Myocyte (in vitro differentiated cells): ENCODE measurements around the gene DSCAM. TPM values are rescaled to one million over a fixed set of nuclear protein-coding genes. Genes with fewer than 3 reads are reported as not detected.

Source experiments
- DNase-seq: peaks from one replicate; pipeline ENCODE4 v3.0.0-alpha.2; 2012; ENCODE audit warnings: low read depth
- total RNA-seq: library from RNA; depleted of rRNA; stranded (reverse); fragments of >200 nt; gene quantifications from 2 replicates; pipeline ENCODE4 v1.2.3, GENCODE V29; 2014

DSCAM gene
- total RNA-seq, 1 donor from 2014 or later = not detected

DNA sequence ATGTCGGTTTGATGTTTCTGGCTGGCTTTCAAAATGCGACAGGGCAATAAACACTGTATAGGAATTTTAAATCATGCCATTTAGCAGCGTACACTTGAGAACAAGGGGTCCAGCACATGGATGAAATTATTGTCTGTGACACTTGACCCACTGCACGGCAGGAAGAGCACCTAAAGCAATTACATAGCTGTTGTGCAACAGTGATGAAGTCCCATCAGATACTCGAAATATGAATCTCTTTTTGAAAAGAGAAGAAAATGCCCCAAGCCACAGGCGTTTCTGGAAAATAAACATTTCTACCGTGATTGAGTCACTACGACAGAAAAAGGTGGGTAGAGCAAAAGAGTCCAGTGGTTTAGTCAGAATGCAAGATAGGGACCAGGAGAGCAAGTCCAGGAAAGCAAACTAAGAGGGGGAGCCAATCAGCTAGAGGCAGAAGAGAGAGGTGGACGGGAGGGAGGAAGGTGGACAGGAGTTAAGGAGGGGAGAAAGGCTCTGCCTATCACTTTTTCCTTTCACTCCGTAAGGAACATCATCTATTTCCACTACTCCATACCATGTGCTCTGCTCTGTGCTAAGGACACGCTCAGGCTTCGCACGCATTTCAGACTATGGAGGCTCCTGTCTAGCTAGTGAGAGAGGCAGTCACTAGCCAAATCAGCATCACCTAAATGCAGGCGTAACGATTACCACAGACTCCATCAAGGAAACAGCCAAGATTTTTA is 6.4 kb downstream of the DSCAM start:
- no peak for DNase-seq

DNA sequence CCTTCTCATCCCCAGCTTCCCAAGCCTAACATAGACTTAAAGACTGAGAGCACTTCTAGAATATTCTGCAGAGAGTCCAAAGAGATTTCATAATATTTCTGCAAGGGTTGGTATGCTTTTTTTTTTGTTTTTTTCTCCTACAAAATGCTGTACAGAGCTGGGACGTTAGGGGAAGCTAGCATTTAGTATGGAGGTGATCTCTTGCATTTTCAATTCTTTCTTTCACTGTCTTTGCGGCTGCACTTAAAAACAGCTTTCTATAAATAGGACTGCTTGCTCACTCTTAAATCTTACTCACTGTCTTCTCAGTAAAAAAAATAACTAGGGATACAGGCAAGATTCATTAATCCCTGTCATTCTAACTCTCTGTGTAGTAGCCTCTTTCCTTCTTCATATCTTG is 7.4 kb downstream of the DSCAM start:
- no peak for DNase-seq

DNA sequence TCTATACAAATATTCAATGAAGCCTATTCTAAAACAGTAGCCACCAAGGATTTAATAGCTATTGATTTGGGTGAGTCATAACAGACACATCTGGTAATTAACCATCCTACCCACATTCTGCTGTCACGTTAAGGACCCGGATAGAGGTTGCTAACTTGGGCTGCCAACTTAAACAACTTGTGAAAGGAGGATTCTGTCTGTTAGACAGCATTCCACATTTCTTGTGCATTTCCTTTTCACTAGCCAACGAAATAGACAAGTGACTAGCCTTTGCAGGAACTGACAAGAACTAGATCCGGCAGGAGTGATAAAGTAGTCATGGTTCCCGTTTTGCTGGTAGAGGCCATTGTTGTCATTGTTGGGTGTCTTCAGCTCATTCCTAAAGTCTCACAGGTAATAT is 9.5 kb downstream of the DSCAM start:
- DNase-seq = no peak

DNA sequence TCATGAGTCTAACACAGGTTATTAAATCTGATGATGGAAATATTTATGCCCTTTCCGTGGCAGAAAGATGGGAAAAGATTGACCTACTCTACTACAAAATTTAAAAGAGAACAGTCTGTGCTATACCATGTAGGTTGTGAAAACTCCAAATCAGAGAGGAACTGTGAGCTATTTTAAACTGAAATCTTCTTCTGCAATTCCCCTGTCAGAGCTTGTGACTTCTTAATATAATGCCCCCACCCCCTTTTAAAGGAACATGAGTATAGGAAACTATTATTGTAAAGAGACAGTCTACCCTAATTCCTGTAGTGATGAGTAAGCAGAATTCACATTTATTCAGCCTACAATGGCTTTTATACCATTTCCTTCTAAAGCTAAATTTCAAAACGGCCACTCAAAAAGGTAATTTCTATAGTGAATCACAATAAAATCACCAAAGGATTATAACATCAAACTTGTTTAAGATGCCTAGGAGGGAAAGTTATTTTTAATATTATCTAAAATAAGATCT is 11.7 kb downstream of the DSCAM start:
- no peak for DNase-seq

DNA sequence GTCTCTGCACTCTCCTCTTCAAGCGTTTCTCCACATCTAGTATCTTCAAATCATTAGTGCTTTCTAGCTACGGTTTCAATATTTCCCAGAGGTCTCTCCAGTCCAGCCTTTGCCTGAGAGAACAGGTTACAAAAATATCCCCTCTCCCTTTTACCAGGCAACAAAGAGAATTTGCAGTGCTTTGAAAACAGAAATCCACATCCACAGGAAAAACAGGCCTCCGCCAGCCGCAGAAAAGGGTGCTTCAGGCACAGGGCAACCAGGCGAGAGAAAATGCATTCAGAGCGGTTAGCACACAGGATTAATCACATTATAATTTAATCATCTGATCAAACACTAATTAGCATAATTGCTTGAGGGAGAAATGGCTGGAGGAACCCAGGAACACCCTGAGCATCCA is 13.8 kb downstream of the DSCAM start:
- DNase-seq = no peak

DNA sequence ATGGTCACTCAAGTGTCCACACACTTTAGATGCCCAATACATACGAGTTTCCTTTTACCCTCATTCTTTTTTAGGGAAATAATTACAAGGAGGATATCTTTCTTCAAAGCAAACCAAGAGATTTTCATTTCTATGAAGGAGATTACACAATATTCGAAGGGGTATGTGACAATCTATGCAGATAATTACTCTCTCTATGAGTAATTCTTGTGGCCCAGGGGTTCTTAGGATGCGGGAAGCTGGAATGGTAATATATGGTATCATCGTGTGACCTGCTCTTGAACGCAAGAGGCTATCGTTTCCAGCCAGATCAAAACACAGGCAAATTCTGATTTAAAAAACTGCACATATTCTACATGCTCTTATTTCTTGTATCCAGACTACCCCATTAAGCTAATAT is 14.6 kb downstream of the DSCAM start:
- no peak for DNase-seq

DNA sequence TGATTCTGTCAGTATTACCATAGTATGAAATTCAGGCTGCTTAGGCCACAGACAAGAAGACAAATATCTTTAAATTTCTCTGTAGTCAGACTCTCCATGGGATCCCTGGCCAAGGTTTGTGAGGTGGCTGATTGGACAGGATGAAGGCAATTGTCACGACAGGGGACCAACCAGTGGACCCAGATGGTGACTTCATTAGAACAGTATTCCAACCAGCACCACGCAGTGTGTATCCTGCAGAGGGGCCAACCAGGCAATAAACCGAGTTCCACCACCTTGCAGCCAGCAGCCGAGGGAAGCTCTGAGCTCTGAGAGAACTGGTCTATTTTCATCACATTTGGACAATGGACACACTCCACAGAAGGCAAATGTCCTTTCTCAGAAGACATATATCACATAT is 16.1 kb downstream of the DSCAM start:
- DNase-seq = no peak

DNA sequence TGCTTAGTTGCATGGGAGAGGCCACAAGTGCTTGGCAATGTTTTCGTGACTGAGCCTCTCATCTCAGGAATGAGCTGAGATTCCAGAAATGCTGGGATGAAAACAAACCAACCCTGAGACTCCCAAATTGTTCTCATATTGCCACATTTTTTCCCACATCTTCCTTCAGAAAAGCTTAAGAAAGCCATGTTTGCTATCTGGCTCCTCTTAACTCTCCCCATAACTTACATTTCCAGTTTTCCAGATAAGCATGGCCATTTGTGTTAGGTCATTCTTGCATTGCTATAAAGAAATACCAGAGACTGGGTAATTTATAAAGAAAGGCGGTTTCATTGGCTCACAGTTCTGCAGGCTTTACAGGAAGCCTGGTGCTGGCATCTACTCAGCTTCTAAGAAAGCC is 17.2 kb downstream of the DSCAM start:
- DNase-seq = no peak

DNA sequence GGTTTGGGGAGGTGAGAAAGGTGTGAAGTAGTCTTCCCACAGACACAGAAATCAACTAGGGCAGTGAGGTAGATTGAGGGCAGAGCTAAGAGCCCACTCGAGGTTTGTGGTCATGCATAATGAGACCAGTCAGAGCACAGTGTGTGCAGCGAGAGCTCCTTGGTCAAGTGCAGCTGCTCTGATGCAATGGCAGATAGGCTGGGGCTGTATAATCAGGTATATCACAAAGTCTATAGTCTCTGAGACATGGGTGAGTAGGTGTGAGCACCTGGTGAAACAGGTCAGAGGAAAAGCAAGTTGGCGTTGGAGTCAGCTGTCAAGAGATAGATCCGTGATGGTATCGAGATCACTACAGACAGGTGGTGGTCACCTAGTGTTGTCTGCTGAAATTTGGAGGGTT is 17.6 kb downstream of the DSCAM start:
- no peak for DNase-seq

DNA sequence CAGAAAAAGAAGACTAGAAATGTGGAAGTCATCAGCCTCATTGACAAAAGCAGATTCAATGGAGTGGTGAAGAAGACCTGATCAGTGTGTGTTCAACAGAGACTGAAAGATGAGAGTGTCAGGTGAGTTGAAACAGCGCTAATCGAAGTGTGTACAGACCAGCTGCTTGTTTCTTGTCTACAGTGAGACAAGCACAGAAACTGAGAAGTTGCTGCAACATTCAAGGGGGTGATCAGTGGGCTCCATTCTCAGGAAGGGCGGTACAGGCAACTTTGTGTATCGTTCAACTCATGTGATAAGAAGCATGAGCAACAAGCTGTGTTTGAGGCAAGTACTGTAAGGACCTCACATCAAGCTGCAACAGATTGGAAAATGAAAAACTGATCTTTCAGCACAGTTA is 19.4 kb downstream of the DSCAM start:
- no peak for DNase-seq

DNA sequence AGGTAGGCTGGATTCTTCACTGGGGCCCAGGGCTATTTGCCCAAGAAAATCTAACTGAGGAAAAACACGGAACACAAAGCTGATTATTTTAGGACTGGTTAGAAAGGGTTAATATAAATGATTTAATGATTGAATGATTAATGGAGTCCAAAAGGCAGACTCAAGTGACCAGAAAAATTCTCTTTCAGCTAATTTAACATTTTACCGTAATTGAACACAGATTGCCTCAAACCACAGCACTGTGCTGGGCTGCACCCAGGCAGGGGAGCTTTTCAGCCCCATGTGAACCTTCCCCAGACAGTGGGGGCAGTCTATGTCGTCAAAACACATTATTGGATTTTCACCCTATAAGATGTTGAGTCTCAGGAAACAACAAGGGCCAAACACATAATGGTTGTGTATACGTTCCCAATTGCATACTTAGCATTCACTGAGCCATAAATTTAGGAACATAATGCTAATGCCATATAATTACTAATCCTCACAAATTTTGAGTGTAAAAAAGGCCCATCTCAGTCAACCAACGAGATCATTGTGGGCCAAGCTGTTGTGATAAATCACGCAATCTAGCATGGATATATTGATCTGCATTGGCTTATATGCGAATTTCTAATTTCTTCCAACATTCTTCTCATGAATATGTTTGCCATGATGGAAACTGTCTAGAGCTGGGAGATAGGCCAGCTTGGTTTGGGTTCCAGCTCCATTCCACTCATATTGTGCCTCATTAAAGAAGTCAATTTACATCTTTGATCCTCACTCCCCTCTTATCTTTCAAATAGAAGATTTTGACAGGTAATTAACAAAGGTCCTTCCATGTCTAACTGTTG is 27.7 kb downstream of the DSCAM start:
- no peak for DNase-seq

DNA sequence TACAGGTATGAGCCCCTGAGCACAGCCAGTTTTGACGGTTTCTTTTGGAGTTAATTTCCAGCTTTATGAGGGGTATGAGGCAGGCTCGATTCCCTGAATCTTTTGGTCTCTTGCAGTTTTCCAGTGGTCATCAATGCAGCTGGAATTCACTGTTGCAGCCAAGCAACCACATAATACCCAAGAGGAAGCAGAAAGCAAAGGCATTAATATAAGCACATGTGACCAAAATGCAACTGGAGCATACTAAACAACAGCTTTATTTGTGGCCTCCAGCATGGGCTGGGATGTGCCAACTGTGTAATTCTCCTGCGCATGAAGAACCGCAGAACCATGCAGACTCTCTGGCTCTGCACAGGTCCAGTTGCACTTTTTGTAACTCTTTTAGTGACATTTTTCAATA is 33.0 kb downstream of the DSCAM start:
- no peak for DNase-seq

DNA sequence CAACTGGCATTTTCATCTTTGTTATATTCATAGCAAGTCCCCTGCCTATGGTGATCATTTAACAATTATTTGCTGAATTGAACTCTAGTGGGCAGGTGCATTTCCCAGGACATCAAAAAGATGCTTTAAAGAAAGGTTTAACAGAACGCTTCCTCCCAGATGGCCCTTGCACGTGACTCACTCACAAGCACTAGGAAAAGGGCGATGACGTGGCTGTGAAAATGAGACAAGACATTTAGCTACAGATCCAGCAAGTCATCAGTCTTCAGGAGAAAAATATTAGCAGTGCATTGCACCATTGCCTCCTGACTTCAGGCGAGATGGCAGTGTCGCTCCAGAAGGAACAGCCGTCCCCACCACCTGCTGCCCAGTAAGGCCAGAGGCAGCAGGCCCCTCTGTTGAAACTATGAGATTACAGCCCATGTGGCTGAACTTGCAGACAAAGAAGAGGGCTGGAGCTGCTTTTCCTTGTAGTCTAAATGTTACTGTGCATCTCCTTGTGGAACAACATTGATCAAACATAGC is 37.2 kb downstream of the DSCAM start:
- DNase-seq = no peak

DNA sequence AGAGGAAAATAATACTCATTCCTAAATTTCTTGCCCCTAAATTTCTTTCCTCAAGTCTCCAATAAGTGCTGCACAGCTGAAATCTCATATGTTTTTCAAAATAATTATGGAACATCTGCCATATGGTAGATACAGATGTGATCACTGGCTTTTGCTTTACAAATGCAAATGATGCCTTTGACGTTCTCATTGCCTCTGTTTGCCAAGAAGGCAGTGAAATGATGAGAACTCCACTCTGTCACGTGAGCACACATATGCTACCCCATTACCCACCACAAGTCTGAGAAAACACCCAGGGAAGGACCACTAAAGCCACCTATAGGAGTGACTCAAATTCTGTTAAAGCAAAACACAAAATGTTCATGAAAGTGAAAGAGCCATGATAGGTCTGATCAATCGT is 43.9 kb downstream of the DSCAM start:
- DNase-seq = no peak

DNA sequence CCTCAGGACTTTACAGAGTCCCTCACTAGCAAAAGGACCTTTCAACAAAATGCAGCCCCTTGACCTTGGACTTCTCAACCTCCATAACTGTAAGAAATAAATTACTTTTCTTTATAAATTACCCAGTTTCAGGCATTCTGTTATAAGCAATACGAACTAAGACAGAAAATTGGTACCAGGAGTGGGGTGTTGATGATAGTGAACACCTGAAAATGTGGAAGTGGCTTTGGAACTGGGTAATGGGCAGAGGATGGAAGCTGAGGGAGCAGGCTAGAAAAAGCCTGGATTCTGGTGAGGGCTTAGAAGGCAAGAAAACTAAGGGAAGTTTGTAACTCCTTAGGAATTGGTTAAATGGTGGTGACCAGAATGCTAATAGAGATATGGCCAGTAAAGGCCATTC is 46.8 kb downstream of the DSCAM start:
- DNase-seq = no peak

DNA sequence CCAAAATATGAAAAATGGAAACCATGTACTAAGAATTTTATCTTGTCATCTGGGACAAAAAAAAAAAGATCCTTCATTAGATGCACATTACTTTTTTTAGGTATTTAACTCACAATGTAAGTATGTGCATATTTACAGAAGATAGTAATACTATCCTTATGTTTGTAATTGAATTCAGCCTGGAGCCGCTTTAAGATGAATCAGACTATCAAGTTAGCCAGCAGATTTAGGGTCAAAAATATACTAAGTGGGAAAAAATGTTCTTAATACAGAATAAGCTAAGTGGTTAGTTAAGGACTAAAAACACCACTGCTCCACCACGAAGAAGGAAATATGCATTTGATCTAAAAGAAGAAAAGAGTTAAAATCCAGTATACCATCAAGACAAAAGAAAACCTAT is 49.1 kb downstream of the DSCAM start:
- DNase-seq = no peak

DNA sequence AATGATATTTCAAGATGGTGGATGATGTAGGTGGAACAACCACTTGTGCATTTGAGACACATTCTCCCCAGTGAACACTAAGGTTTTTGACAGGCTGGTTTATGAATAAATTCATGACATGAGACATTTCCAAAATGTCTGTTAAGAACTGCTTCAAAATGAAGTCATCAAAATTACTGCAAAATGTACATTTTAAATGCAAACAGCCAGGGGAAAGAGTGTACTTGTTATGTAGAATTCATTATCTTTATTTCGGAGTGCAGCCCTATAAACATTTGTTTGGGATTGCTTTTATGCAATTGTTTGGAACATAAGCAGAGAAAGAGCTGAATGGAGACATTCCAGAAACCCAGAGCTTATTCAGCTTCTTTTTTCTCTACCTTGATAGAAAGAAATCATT is 49.5 kb downstream of the DSCAM start:
- DNase-seq = no peak

DNA sequence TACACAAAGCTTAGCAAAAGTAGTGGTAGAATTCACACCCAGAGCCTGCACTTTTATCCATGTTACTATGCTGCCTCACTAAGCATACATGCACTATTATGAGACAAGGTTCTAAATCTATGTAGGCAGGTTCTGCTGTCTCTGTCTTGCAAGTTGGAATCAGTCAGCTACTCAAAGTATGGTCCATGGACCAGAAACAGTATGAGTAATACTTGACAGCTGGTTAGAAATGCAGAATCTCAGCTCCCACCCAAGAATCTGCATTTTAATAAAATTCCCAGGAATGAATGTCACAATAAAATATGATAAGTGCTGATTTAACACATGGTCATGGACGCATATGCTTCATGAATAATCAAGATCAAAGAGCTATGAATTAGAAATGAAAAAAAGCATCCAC is 50.5 kb downstream of the DSCAM start:
- no peak for DNase-seq

DNA sequence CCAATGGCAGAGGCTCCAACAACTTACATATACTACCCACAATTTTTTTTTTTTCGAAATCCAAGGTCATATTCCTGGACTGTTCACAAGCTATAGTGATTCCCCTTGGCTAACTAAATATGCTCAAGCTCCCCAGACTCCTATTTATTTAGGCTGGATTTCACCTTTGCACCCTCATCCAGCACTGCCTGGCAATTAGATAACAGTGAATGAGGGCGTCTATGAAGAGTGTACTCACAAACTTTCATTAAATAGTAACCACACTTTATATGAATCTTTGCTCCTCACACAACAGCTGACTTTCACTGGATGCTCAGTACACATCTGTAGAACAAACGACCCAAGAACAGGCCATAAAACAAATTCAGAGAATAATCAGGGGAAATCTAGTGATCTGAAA is 51.6 kb downstream of the DSCAM start:
- no peak for DNase-seq

DNA sequence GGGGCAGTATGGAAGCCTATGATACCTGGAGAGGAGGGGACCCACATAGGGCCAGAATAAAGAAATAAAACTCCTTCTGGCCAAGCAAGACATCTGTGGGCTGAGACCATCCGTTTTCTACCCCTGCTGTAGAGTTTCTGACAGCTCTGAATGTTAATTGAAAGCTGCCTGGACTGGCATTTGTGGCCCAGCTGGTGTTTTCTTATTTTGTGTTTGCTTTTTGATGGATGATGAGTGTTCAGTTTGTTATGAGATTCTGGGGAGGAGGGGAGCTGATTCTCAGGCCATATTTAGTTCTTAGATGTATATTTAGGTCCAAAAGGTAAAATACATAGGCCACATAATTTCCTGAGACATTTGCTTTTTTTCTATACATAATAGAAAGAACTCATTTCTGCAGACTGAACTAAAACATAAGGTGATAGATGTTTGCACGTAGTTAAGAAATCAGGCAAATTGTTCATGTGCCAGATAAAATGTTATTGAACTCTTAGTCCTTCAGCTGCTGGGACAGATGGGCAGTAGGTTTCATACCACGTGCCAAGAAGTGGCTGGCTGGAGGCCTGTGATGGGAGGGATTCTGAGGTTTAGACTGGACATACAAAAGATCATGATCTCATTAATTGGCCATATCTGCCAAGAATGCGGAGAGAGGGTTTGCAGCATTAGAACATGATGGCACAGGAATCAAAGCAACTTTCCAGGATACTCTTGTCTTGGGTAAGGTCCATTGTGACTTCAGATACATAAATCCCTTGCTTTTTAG is 54.1 kb downstream of the DSCAM start:
- peak; percentile 0 for DNase-seq

DNA sequence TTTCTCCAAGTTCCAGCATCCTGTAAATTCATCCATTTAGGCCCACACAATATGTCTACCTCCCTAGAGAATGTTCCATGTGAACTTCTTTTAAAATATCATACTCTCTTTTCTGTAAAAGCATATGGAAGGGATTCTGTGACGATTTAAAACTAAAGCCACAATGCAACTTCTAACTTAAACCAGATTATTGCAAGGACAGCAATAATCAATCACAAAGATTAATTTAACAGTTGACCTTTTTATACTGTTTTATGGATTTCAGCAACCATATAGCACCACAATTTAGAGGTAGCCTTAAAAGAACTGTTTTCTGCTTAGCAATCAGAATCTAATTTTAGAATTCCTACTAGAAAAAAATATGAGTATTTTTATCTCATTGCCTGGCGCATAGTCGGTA is 58.3 kb downstream of the DSCAM start:
- DNase-seq = no peak

DNA sequence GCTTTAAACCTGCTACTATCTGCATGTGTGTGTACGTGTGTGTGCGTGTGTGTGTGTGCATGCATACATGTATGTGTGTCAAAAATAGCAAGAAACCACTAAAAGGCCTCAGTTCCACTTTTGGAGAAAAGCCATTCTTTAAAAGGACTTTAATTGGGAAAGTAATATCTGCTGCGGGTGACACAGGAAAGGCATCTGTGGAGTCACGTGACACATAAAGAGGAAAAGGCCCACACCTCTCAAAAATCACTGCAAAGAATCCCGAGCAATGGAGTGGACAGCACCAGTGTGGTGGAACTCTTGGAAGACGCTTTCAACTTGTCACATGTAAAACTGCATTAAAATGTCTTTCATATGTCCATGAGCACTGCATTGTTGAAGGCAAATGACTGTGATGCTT is 63.6 kb downstream of the DSCAM start:
- no peak for DNase-seq
